Caco-2 (cell line): ENCODE data around the gene YKT6. TPM values are rescaled to one million over a fixed set of nuclear protein-coding genes. Genes with fewer than 3 reads are reported as not detected.

Experiments used
- BruUV-seq: library from RNA; stranded (reverse); fragments of 400-500 nt; replicated peaks from 2 replicates; lab custom pipeline; 2021; lab: Mats Ljungman, UMichigan
- CTCF ChIA-PET: fragments of 300-600 bp; sonication (Branson Sonifier 250); formaldehyde crosslinking; loops from one replicate; lab custom pipeline; 2022; ENCODE audit warnings: antibody characterized with exemption; lab: Charles Lee
- POLR2A ChIA-PET: fragments of 300-600 bp; sonication (Branson Sonifier 250); formaldehyde crosslinking; loops from one replicate; lab custom pipeline; 2022; ENCODE audit warnings: antibody characterized with exemption; lab: Charles Lee
- DNase-seq, 2 experiments: peaks; one replicate each; pipeline versions ENCODE4 v3.0.0 to v3.0.0-alpha.2; 2020 to 2022
- H3K27me3 ChIP-seq: replicated peaks from 2 replicates; pipeline ENCODE4 v1.6.0; 2011; ENCODE audit warnings: low read length; ENCODE audit not compliant: control insufficient read depth, insufficient read depth
- H3K36me3 ChIP-seq: 2 replicates; pipeline ENCODE4 v1.5.1; 2011; ENCODE audit warnings: low read length; ENCODE audit not compliant: control insufficient read depth, insufficient read depth
- H3K4me1 ChIP-seq: fragments of 250-450 bp; sonication (Bioruptor Pico); 2 replicates; pipeline ENCODE4 v1.5.1; 2020; ENCODE audit warnings: mild to moderate bottlenecking
- H3K4me3 ChIP-seq: 2 replicates; pipeline ENCODE4 v1.5.1; 2011; ENCODE audit warnings: low read depth, mild to moderate bottlenecking, control low read depth, low read length
- H3K9me3 ChIP-seq: fragments of 250-450 bp; sonication (Bioruptor Pico); 2 replicates; pipeline ENCODE4 v1.5.1; 2020; ENCODE audit warnings: mild to moderate bottlenecking, moderate library complexity
- H3K27ac Mint-ChIP-seq: one replicate; pipeline ENCODE4 v1.8.0; 2022; ENCODE audit warnings: mixed read lengths; ENCODE audit not compliant: unreplicated experiment
- H3K27me3 Mint-ChIP-seq: one replicate; pipeline ENCODE4 v1.8.0; 2022; ENCODE audit warnings: mixed read lengths; ENCODE audit not compliant: insufficient read depth, unreplicated experiment
- H3K36me3 Mint-ChIP-seq: one replicate; pipeline ENCODE4 v1.8.0; 2022; ENCODE audit warnings: mild to moderate bottlenecking, mixed read lengths; ENCODE audit not compliant: insufficient read depth, unreplicated experiment
- H3K4me1 Mint-ChIP-seq: one replicate; pipeline ENCODE4 v1.8.0; 2022; ENCODE audit warnings: low read depth, mixed read lengths; ENCODE audit not compliant: unreplicated experiment
- H3K4me3 Mint-ChIP-seq: one replicate; pipeline ENCODE4 v1.8.0; 2022; ENCODE audit warnings: mild to moderate bottlenecking, moderate library complexity, mixed read lengths; ENCODE audit not compliant: unreplicated experiment
- H3K9me3 Mint-ChIP-seq: one replicate; pipeline ENCODE4 v1.8.0; 2022; ENCODE audit warnings: mixed read lengths; ENCODE audit not compliant: unreplicated experiment
- CTCF ChIP-seq, 2 experiments: fragments of 200-600 bp in 1 of 2; IDR thresholded peaks; 1 replicate in 1 of 2; 2 replicates in 1 of 2; pipeline versions ENCODE4 v1.5.1 to v1.8.0; 2011 to 2022; ENCODE audit warnings: antibody characterized with exemption in 1 of 2, control low read depth in 1 of 2, inconsistent platforms in 1 of 2, low read depth in 1 of 2, low read length in 1 of 2, mild to moderate bottlenecking in 1 of 2, moderate library complexity in 1 of 2; ENCODE audit not compliant: insufficient read depth in 1 of 2, severe bottlenecking in 1 of 2, unreplicated experiment in 1 of 2
- intact Hi-C: fragments of 100-400 bp; cut with micrococcal nuclease; formaldehyde crosslinking; loops from one replicate; pipeline ENCODE4 v1.10.0; 2022; ENCODE audit not compliant: unreplicated experiment
- total RNA-seq: library from RNA; stranded (reverse); gene quantifications from 2 replicates; pipeline ENCODE4 v1.2.3, GENCODE V29; 2022

Gene YKT6
- total RNA-seq, 1 experiment from 2014 or later: 123 TPM

DNA sequence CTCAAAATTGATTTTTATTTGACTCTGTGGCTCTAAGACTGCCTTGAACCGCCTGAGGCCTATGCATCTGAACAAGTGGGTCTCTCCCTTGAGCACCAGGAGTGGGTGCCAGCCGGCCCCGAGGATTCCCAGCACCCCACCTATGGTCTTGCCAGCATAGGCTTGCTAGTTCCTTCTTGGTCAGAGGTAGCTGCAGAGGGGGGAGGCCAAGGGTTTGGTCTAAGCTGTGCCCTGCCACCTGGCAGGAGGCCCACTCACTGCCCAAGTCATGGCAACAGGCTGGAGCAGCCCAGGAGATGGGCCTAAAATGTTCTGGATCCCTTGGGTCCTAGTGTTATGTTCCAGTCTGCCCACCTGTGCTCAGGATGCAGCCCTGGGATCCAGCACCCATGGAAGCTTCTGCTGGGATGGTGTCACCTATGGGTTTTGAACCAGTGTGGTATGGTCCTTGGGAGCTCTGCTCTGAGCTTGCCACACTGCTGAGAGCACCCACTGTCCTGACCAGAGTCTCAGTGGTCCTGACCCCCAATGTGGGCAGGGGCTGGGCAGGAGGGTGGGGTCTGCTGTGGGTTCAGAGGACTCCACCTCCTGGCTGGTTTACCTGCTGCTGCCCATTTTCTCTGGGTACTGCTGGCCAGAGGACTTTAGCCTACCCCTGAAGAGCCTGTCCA lies 12.6 kb downstream of the YKT6 start:
- H3K36me3 Mint-ChIP-seq: peaks cover 45% of the 10 kb centered on the region
- no peaks in the 10 kb centered on the region for H3K4me1 ChIP-seq
- H3K4me3 Mint-ChIP-seq: no peak overlapping the region
- no peaks in the 10 kb centered on the region for H3K4me1 Mint-ChIP-seq
- no peak for TF ChIP-seq CTCF (IDR thresholded peaks at IDR 0.05; ENCODE audit: insufficient read depth in 1 of 2, low read depth in 1 of 2, low read length in 1 of 2, severe bottlenecking in 1 of 2, unreplicated experiment in 1 of 2)
- CTCF ChIA-PET: interaction anchor here (1.2 kb wide), 1 partner anchor 82 kb away, joined by 3 read pairs; no protein-coding TSS in a partner anchor
- no peak for DNase-seq
- no peaks in the 10 kb centered on the region for H3K27me3 ChIP-seq
- no peaks in the 10 kb centered on the region for H3K27me3 Mint-ChIP-seq
- H3K4me3 ChIP-seq: no peak overlapping the region
- POLR2A ChIA-PET: no interaction called here
- intact Hi-C loops: no loop called here
- BruUV-seq: TSS peak; percentile 29
- no peak overlapping the region for H3K27ac Mint-ChIP-seq
- H3K9me3 Mint-ChIP-seq: no peaks in the 10 kb centered on the region
- H3K36me3 ChIP-seq: peaks cover 1% of the 10 kb centered on the region
- H3K9me3 ChIP-seq: no peaks in the 10 kb centered on the region

DNA sequence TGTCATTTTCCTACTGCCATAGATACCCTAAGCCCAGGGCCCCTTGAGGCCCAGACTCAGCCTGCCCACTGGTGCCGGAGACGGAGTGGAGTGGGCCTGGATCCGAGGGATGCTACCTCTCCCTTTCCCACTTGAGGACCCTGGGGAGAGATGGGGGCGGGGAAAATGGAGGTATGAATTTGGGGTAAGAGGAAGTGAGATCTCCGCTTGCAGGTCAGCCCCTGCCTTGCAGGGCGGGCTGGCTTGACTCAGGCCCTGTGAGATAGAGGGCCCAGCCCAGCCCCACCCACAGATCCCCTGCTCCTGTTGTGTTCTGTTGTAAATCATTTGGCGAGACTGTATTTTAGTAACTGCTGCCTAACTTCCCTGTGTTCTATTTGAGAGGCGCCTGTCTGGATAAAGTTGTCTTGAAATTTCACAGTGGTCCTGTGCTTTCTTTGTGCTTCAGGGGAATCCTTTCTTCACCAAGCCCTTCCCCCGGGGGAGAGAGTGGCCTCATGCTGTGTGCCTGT lies 13.2 kb downstream of the YKT6 start:
- POLR2A ChIA-PET: no interaction called here

GRCh38 chr7:44215531-44215930 lies 14.8 kb downstream of the YKT6 start:
- intact Hi-C loops: no loop called here
- H3K36me3 Mint-ChIP-seq: peaks cover 29% of the 10 kb centered on the region
- no peaks in the 10 kb centered on the region for H3K9me3 ChIP-seq
- no peaks in the 10 kb centered on the region; the same call in 1 of the 2 replicates for H3K36me3 ChIP-seq
- no peaks in the 10 kb centered on the region for H3K27me3 Mint-ChIP-seq
- POLR2A ChIA-PET: no interaction called here
- no peak overlapping the region for H3K4me3 ChIP-seq
- BruUV-seq: no TSS peak
- no peak for TF ChIP-seq CTCF (IDR thresholded peaks at IDR 0.05; ENCODE audit: insufficient read depth in 1 of 2, low read depth in 1 of 2, low read length in 1 of 2, severe bottlenecking in 1 of 2, unreplicated experiment in 1 of 2)
- no peak overlapping the region for H3K27ac Mint-ChIP-seq
- no peaks in the 10 kb centered on the region for H3K4me1 Mint-ChIP-seq
- H3K27me3 ChIP-seq: no peaks in the 10 kb centered on the region
- CTCF ChIA-PET: interaction anchor here (1.3 kb wide), 1 partner anchor 25 kb away, joined by 3 read pairs; no protein-coding TSS in a partner anchor
- H3K4me3 Mint-ChIP-seq: no peak overlapping the region
- H3K9me3 Mint-ChIP-seq: no peaks in the 10 kb centered on the region
- H3K4me1 ChIP-seq: no peaks in the 10 kb centered on the region
- peak in 1 of 2 experiments; percentile 30 for DNase-seq

More for the DNA sequence above, 13.2 kb downstream of the YKT6 start:
- CTCF ChIA-PET: interaction anchor here (0.9 to 1.2 kb wide), 4 partner anchors 8 to 83 kb away, joined by 3 to 12 read pairs (median 4); no protein-coding TSS in a partner anchor
- Mint-ChIP-seq H3K9me3 (no peaks in the 10 kb centered on the region), H3K27me3 (no peaks in the 10 kb centered on the region), H3K36me3 (peaks cover 39% of the 10 kb centered on the region), H3K4me3 (no peak overlapping the region), H3K27ac (no peak overlapping the region), H3K4me1 (no peaks in the 10 kb centered on the region)
- H3K27me3 ChIP-seq: no peaks in the 10 kb centered on the region
- intact Hi-C loops: loop anchor here (1.0 kb wide), 1 partner anchor 83 kb away; no protein-coding TSS in a partner anchor
- no peak overlapping the region for H3K4me3 ChIP-seq
- no peaks in the 10 kb centered on the region for H3K9me3 ChIP-seq
- no peak for TF ChIP-seq CTCF (IDR thresholded peaks at IDR 0.05; ENCODE audit: insufficient read depth in 1 of 2, low read depth in 1 of 2, low read length in 1 of 2, severe bottlenecking in 1 of 2, unreplicated experiment in 1 of 2)
- H3K36me3 ChIP-seq: no peaks in the 10 kb centered on the region; the same call in 1 of the 2 replicates
- no peak for DNase-seq
- H3K4me1 ChIP-seq: no peaks in the 10 kb centered on the region
- BruUV-seq: no TSS peak
